Ascending aorta (tissue), 2 donors: ENCODE results near the gene C10orf95. TPM values are rescaled to one million over a fixed set of nuclear protein-coding genes. Genes with fewer than 3 reads are reported as not detected.

Experiments
- DNase-seq, 2 donors: peaks; one replicate each; pipeline ENCODE4 v3.0.0-alpha.2; 2019; ENCODE audit warnings: low spot score in 2 of 2
- H3K27ac ChIP-seq, 2 donors: fragments of 200-600 bp; sonication (generic); one replicate each; pipeline ENCODE4 v1.5.1; 2016 to 2017; ENCODE audit warnings: mild to moderate bottlenecking in 1 of 2
- H3K27me3 ChIP-seq: fragments of 200-600 bp; sonication (generic); one replicate; pipeline ENCODE4 v1.5.1; 2017
- H3K36me3 ChIP-seq, 2 donors: fragments of 200-600 bp; sonication (generic); one replicate each; pipeline ENCODE4 v1.5.1; 2016
- H3K4me1 ChIP-seq, 2 donors: fragments of 200-600 bp; sonication (generic); one replicate each; pipeline ENCODE4 v1.5.1; 2016 to 2017; ENCODE audit warnings: mild to moderate bottlenecking in 1 of 2
- H3K4me3 ChIP-seq, 2 donors: fragments of 200-600 bp; sonication (generic); one replicate each; pipeline ENCODE4 v1.5.1; 2016 to 2017; ENCODE audit warnings: mild to moderate bottlenecking in 1 of 2
- H3K9me3 ChIP-seq, 2 donors: fragments of 200-600 bp; sonication (generic); one replicate each; pipeline ENCODE4 v1.5.1; 2016
- CTCF ChIP-seq, 3 experiments: fragments of 200-600 bp in 2 of 3; fragments of 450-650 bp in 1 of 3; sonication (generic) in 2 of 3; IDR thresholded peaks; one replicate each; pipeline ENCODE4 v1.5.1; 2016 to 2019; ENCODE audit warnings: antibody characterized with exemption in 3 of 3, mild to moderate bottlenecking in 1 of 3, moderate library complexity in 1 of 3
- intact Hi-C: fragments of 100-400 bp; cut with DNase I; formaldehyde crosslinking; loops from one replicate; pipeline ENCODE4 v1.15.1; 2023
- total RNA-seq: library from RNA; depleted of rRNA; stranded (reverse); fragments of >200 nt; gene quantifications from one replicate; pipeline ENCODE4 v1.1.0, GENCODE V29; 2016

Gene C10orf95
- total RNA-seq, 1 donor from 2014 or later = not detected

DNA sequence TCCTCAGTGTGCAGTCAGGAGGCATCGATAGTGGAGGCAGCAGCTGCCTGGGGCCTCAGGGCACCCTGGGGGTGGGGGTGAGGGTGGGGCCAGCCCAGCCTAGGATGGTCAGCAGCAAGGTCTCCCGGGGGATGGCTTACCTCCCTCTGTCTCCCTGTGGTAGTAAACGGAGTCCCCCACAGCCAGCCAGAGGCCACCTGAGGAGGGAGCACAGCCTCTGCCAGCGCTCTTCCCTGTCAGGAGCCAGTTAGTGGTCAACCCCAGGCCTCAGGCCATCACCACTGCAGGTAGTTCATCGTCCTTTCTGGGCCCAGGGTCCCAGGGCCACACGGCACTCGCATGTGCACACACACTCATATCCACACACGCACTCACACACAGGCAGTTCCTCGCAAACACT lies 29.1 kb upstream of the C10orf95 start:
- H3K4me1 ChIP-seq = no peaks in the 10 kb centered on the region
- H3K36me3 ChIP-seq = peaks cover 62% of the 10 kb centered on the region in 2 donors
- H3K27ac ChIP-seq = no peak overlapping the region
- intact Hi-C loops = no loop called here
- DNase-seq = no peak
- no peaks in the 10 kb centered on the region for H3K27me3 ChIP-seq
- no peaks in the 10 kb centered on the region for H3K9me3 ChIP-seq
- H3K4me3 ChIP-seq = no peak overlapping the region
- no peak for TF ChIP-seq CTCF (IDR thresholded peaks at IDR 0.05)

DNA sequence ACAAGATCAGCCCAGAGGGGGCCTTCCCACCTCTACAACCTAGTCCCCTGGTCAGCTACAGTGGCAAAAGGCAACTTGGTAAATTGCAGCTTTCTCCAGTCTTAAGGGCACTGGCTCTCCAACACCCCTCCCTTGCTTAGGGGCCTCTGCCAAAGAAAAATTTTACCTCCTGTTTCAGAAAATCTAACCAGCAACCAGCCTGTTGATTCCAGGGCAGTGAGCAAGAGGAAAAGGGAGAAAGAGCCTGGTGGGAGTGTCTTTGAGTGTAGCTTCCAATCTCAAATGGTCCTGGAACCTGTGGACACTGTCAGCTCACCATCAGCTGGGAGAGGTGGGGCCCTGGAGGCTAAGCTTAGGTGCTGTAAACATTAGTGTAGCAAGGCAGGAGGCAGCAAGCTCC lies 28.3 kb upstream of the C10orf95 start:
- Histone ChIP-seq H3K27ac (no peak overlapping the region), H3K27me3 (no peaks in the 10 kb centered on the region), H3K4me3 (no peak overlapping the region), H3K9me3 (no peaks in the 10 kb centered on the region), H3K4me1 (no peaks in the 10 kb centered on the region), H3K36me3 (peaks cover 55% of the 10 kb centered on the region in 2 donors)
- TF ChIP-seq CTCF (IDR thresholded peaks at IDR 0.05) = no peak
- no peak for DNase-seq
- intact Hi-C loops = loop anchor here (2.0 kb wide), 1 partner anchor 85 kb away; the partner anchor contains the start of gene NFKB2

- intact Hi-C loops = loop anchor here (1.0 kb wide), 1 partner anchor 86 kb away; no protein-coding TSS in a partner anchor
- Histone ChIP-seq H3K27me3 (no peaks in the 10 kb centered on the region), H3K4me1 (no peaks in the 10 kb centered on the region), H3K4me3 (no peak overlapping the region), H3K27ac (no peak overlapping the region), H3K9me3 (no peaks in the 10 kb centered on the region), H3K36me3 (peaks cover 28% of the 10 kb centered on the region in 2 donors)
- DNase-seq = no peak
- TF ChIP-seq CTCF (IDR thresholded peaks at IDR 0.05) = no peak
Observed at GRCh38 chr10:102476466-102477141, 25.3 kb upstream of the C10orf95 start.

GRCh38 chr10:102475451-102476040 lies 24.2 kb upstream of the C10orf95 start:
- intact Hi-C loops = no loop called here
- no peaks in the 10 kb centered on the region for H3K9me3 ChIP-seq
- no peaks in the 10 kb centered on the region for H3K4me1 ChIP-seq
- no peak for DNase-seq
- TF ChIP-seq CTCF (IDR thresholded peaks at IDR 0.05) = no peak
- H3K36me3 ChIP-seq = peaks cover 17 to 20% of the 10 kb centered on the region in 2 donors
- no peaks in the 10 kb centered on the region for H3K27me3 ChIP-seq
- H3K27ac ChIP-seq = no peak overlapping the region
- no peak overlapping the region for H3K4me3 ChIP-seq

DNA sequence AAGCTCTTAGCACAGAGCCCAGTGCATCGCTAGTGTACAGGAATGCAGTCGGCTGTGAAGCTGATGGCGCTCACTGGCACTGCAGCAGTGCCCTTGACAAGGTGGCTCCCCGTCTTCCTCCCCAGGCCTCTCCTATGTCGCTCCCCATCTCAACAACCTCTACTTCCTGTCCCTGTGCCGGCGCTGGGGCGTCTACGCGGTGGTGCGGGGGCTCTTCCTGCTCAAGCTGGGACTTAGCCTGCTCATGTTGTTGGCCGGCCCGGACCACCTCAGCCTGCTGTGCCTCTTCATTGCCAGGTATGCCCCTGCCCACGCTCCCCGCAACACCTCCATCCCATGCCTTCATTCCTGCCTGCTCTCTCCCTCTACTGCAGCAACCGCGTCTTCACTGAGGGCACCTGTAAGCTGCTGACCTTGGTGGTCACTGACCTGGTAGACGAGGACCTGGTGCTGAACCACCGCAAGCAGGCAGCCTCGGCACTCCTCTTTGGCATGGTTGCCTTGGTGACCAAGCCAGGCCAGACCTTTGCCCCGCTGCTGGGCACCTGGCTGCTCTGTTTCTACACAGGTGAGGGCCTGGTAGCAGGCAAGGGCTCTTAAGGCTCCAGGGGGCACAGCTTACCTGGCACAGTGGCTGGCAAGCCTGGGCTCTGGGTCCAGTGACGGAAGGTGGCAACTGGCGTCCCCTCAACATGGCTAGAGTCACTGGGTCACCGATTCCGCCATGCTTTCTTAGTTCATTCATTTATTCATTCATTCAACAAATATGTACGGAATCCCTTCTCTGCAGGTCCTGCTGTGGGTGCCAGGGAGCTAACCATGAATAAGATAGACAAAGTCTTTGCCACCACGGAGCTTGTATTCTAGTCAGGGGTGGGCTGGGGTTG lies 22.3 kb upstream of the C10orf95 start:
- peaks cover 3 to 6% of the 10 kb centered on the region in 2 donors for H3K36me3 ChIP-seq
- intact Hi-C loops = no loop called here
- TF ChIP-seq CTCF (IDR thresholded peaks at IDR 0.05) = no peak

More for the DNA sequence above, 22.3 kb upstream of the C10orf95 start:
- Histone ChIP-seq H3K4me3 (no peak overlapping the region), H3K27me3 (no peaks in the 10 kb centered on the region), H3K9me3 (no peaks in the 10 kb centered on the region), H3K27ac (no peak overlapping the region), H3K4me1 (no peaks in the 10 kb centered on the region)
- DNase-seq = no peak
